Measurements from ENCODE around the gene SH3TC1. TPM values are rescaled to one million over a fixed set of nuclear protein-coding genes. Genes with fewer than 3 reads are reported as not detected.

SH3TC1 gene
- total and polyA plus RNA-seq, 2 of the 8 experiments (the other 6 are each of a cell fraction or from before 2014, with no cell fraction given) = 0.15 TPM; not detected in 1

DNA sequence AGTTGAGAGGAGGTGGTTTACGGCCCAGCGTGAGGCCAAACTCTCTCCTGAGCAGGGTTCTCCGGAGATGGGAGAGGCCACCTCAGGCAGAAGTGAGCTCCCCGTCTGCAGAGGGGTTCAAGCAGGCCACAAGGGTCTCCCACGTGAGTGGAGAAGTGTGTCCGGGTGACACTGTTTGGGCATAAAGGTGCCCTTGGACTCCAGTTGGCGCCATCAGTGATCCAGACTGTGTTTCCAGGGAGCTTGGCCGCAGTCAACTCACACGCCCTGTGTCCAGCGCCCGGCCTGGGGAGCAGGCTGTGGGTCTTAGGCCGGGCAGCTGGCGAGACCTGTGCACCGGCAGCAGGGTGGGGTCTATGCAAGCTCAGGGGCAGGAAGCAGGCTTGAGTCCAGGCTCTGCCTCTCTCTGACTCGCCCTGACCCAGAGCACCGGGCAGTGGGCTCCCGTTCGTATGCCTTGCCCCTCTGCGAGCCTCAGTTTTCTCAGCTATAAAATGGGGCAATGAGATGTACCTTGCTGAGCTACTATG, 45.9 kb downstream of the SH3TC1 start (continued):
- TF ChIP-seq GABPA (IDR thresholded peaks at IDR 0.05; ENCODE audit: borderline replicate concordance, insufficient read depth, low read length) (no peak), SRF (IDR thresholded peaks at IDR 0.05; ENCODE audit: low read depth, low read length) (no peak), TCF12 (IDR thresholded peaks at IDR 0.05; ENCODE audit: low read depth, low read length) (no peak), EGR1 (IDR thresholded peaks at IDR 0.05; ENCODE audit: borderline replicate concordance, low read depth, low read length) (no peak)
